ENCODE data around the gene HS3ST3A1.
"Not testable (repeated sequence)": the region's sequence is repeated elsewhere in the genome, so short reads cannot be mapped to it uniquely, and the experiment has no call there.

Gene HS3ST3A1

GRCh38 chr17:13538841-13539411 is 62.8 kb downstream of the HS3ST3A1 start:
- no peak for DNase-seq (ENCODE audit: low read depth in 2 of 2)

DNA sequence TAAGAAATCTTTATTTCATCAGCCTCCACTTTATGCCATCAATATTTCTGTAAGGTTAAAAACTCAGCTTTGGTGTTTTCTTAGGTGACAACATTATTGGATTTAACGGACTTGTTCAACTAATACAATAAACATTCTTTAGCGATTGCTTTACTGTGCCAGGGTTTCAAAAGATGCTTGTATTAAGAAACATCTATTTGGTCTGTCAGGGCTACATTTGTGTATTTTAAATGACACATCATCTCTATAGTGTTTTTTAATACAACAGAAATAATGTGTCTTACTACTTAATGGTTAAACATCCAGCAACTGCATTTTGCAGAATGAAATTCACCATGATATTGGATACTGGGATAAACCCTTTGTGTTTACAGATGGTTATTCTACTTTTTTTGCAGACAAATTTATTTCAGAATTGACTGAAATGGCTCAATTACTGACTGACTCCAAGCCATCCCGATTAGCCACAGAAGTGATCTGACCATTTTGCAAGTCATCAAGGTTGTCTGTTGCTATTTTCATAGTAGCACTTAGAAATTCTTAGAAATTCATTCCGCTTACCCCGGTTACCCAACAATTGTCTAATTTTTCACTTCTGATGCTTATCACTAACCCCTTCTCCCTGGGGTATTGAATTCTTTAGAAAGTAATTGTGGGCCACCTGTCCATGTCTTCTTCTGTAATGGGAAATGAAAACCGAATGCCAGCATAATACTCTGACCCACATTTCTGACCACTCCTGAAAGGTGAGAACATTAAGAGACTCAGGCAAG is 63.7 kb downstream of the HS3ST3A1 start:
- DNase-seq (ENCODE audit: low read depth in 2 of 2), result no peak

GRCh38 chr17:13537167-13537731 is 64.5 kb downstream of the HS3ST3A1 start:
- no peak for DNase-seq (ENCODE audit: low read depth in 2 of 2)

DNA sequence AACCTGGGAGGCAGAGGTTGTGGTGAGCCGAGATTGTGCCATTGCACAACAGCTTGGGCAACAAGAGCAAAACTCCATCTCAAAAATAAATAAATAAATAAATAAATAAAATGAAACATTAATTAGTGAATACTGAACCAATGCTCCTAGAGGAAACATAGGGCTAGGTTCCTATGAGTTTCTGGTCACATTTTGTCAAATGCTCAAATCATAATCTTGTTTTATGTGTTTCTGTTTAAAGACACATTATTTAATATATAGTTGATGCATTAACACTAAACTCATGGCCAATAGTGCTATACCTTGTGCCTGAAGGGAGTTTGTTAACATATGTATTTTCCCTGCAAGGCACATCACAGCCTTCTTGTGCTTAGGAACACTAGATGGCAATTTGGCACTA is 66.8 kb downstream of the HS3ST3A1 start:
- no peak for DNase-seq (ENCODE audit: low read depth in 2 of 2)

DNA sequence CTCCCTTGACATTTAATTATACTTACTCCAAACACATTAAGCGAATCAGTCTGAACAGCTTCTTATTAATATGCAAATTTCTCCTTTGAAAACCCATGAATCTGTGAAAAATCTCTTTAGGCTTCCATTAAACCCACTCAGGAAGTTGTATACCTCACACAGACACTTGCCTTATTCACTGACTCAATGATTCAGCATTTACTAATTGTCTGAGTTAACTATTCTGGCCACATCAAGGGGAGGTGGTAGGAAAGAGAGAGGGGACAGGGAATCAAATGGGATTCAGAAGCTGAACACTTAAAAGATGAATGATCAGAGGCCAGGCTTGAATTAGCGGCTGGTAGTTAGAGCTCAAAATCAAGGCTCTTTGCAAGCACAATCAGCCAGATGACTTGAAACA is 70.0 kb downstream of the HS3ST3A1 start:
- DNase-seq (ENCODE audit: low read depth in 2 of 2), result no peak

GRCh38 chr17:13525876-13526275 is 75.9 kb downstream of the HS3ST3A1 start:
- no peak for DNase-seq (ENCODE audit: low read depth in 2 of 2)

- DNase-seq (ENCODE audit: low read depth in 2 of 2), result no peak
Measured at GRCh38 chr17:13523164-13523563, 78.6 kb downstream of the HS3ST3A1 start.

- no peak for DNase-seq (ENCODE audit: low read depth in 2 of 2)
Measured at GRCh38 chr17:13522749-13523148, 79.0 kb downstream of the HS3ST3A1 start.

DNA sequence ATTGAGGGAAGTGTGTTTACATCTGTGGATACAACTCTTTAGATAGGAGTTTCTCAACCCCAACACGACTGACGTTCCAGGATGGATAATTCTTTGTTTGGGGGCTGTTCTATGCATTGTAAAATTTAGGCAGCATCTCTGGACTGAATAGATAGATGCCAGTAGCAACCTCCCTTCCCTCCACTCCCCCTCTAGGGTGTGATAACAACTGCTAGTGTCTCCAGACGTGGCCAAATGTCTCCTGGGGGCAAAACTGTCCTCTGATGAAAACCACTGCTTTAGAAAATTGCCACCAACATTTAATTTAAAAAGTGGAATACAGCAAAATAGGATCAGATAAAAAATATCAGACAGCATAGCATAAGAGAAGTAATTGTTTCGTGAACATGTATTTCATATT is 79.9 kb downstream of the HS3ST3A1 start:
- no peak for DNase-seq (ENCODE audit: low read depth in 2 of 2)

GRCh38 chr17:13520899-13521572 is 80.7 kb downstream of the HS3ST3A1 start:
- no peak for DNase-seq (ENCODE audit: low read depth in 2 of 2)

DNA sequence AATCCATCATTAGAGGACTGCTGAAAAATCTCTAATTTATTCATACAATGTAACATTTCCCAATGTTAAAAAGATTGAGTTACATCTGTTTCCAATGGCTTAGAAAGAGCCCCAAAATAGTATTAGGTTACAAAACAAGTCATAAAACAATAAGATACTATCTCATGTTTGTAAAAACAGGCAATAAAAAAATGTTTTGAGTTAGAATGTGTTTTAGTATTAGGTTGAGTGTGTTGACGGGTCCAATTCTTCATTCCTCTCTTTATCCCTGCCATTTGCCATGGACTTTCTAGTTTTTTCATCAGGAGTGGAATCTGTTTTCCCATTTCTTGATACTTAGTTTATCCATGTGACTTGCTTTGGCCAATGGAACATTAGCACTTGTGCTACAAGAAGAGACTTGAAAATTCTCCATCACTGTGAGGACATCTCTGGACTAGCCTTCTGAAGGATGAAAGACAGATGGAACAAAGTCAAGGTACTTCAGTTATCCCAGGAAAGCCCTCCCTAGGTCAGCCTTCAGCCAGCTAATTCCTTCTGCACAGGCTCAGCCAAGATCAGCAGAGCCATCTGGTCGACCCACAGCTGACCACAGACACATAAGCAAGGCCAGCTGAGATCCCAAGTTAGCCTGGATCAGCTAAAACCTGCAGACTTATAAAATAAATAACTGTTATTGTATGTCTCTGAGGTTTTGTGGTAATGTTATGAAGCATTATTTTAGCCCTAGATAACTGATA is 83.3 kb downstream of the HS3ST3A1 start:
- DNase-seq (ENCODE audit: low read depth in 2 of 2), result no peak

DNA sequence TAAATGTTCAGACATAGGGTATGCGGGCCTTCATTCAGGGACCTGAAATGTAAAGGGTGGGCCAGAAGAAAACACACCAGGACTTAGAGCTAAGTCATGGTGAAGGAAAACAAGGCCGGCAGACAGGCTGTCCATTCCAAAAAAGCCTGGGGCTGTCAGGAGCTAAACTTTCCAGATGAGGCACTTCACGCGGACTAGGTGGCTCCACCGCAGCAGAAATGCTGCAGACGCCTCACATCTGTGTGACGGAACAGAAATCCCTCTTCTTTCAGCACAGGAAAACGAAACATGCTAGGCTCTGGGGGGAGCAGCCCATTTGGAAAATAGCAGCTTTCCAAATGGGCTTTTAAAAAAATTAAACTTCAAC is 88.7 kb downstream of the HS3ST3A1 start:
- DNase-seq (ENCODE audit: low read depth in 2 of 2), result no peak

DNA sequence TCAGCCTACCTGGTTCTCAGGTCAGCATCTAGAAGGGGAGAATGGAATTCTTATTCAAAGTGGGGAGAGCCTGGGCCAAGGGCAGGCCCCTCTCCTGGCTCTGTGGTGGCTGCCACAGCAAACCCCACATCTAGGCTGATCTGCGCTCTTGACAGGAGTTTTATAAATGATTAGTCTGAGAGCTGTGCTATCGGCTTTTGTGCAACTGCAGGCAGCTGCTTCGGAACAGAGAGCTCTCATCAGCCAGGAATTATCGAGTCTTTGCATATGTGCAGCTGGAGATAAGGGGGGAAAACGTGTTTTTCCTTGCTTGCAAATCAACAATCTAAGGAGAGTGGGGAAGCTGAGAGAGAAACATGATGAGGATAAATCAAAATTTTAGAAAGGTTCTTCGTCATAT is 91.7 kb downstream of the HS3ST3A1 start:
- DNase-seq (ENCODE audit: low read depth in 2 of 2), result no peak

DNA sequence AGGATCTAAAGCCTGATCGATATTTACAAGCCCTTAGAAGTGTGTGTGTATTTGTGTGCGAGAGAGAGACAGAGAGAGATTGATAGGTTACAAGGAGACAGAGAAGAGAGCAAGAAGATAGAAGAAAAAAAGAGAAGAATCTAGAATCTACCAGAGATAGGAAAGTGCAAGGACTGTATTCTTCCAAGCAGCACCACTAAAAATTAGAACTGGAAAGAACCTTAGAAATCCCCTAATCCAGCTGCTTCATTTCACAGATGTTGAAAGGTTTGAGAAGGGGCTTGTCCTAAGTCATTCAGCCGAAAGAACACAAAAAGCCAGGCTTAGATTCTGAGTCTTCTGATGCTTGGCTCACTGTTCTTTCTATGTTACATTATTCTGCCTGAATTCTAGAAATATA is 92.2 kb downstream of the HS3ST3A1 start:
- DNase-seq (ENCODE audit: low read depth in 2 of 2), result no peak

- DNase-seq (ENCODE audit: low read depth in 2 of 2), result no peak
Measured at GRCh38 chr17:13508896-13509295, 92.8 kb downstream of the HS3ST3A1 start.

DNA sequence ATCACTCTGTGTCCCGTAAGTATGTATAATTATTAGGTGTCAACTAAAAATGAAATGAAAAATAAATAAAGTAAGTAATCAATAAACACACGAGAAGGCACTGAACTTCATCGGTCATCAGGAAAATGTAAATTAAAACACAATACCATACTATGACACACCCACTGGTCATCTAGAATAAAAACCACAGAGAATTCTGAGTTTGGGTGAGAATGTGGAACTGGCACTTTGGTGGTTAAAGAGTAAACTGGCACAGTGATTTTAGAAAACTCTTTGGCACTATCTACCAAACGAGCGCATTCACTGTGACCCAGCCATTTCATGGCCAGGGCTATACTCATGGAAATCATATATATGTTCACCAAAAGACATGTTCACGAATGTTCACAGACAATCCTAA is 98.2 kb downstream of the HS3ST3A1 start:
- DNase-seq (ENCODE audit: low read depth in 2 of 2), result no peak

GRCh38 chr17:13502263-13502662 is 99.5 kb downstream of the HS3ST3A1 start:
- DNase-seq (ENCODE audit: low read depth in 2 of 2), result no peak

- DNase-seq (ENCODE audit: low read depth in 2 of 2), result no peak
Measured at GRCh38 chr17:13500947-13501346, 100.8 kb downstream of the HS3ST3A1 start.

- DNase-seq (ENCODE audit: low read depth in 2 of 2), result no peak
Measured at GRCh38 chr17:13498184-13498583, 103.5 kb downstream of the HS3ST3A1 start.

DNA sequence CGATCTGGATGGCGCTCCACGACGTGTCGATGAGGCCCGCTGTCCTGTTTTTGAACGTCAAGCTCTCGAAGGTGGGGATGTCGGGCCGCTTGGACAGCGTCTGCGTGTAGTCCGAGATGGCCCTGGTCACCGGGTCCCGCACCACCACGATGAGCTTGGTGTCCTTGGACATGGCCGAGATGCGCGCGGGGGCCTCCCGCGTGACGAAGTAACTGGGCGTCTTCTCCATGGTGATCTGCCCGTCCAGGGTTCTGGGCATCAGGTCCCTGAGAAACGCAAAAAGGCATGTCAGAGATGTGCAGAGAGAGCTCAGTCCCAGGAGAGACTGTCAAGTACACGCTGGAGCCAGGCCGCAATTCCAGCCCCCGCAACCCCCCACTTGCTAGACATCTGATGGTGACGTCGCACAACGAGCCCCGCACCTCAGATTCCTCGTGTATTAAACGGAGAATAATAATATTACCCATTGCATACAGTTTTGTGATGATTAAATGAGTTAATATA is 105.1 kb downstream of the HS3ST3A1 start:
- not testable (repeated sequence) for DNase-seq (ENCODE audit: low read depth in 2 of 2)

DNA sequence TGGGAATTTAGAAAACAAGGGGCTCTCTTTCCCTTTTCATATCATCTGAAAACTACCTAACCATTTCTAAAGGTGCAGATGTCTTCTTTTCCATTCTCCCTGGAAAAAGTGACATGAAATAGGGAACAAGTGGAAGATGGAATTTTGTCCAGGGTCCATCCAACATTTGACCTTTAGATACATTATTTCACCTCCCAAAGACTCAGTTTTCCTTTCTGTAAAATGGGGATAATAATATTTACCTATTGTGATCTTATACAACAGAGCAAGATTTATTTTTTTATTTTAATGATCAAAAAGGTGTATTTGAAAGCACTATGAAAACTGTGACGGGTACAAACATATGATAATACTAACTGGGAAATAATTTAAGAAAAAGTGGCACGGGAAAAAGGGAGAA is 106.3 kb downstream of the HS3ST3A1 start:
- DNase-seq (ENCODE audit: low read depth in 2 of 2), result no peak

DNA sequence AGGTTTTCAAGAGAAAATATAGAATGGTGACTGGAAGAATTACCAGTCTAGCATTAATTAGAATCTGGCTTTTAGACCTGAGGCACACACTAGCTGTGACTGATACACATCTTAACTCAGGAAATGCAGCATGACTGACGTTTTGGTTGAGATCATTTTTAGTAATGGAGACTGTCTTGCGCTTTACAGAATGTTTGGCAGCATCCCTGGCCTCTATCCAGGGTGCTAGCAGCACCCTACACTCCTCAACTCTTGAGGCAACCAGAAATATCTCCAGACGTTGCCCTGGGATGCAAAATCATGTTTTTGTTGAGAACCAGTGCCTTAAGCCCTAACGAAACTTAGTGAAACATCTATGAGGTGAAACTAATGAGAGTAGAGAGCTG is 109.0 kb downstream of the HS3ST3A1 start:
- no peak for DNase-seq (ENCODE audit: low read depth in 2 of 2)

Data from activated CD8-positive, alpha-beta memory T cell treated with anti-CD3 and anti-CD28 coated beads for 4 hours (primary cell).